IPS-15b (cell line): ENCODE measurements around the gene MB21D2.

Experiments used
- H3K27me3 ChIP-seq: one replicate; pipeline ENCODE4 v1.6.1; 2013; ENCODE audit warnings: low read length; ENCODE audit not compliant: control insufficient read depth, insufficient read depth
- H3K36me3 ChIP-seq: one replicate; pipeline ENCODE4 v1.6.1; 2013; ENCODE audit warnings: low read length; ENCODE audit not compliant: control insufficient read depth, insufficient read depth
- H3K4me1 ChIP-seq: one replicate; pipeline ENCODE4 v1.6.1; 2013; ENCODE audit warnings: mild to moderate bottlenecking, low read length; ENCODE audit not compliant: control insufficient read depth, insufficient read depth
- H3K4me3 ChIP-seq: one replicate; pipeline ENCODE4 v1.5.1; 2013; ENCODE audit warnings: low read depth, low read length
- H3K9ac ChIP-seq: one replicate; pipeline ENCODE4 v1.6.1; 2013; ENCODE audit warnings: low read depth, mild to moderate bottlenecking, low read length
- H3K9me3 ChIP-seq: one replicate; pipeline ENCODE4 v1.6.1; 2013; ENCODE audit warnings: mild to moderate bottlenecking, low read length; ENCODE audit not compliant: control insufficient read depth, insufficient read depth

Gene MB21D2

GRCh38 chr3:192848371-192849233, 69.1 kb downstream of the MB21D2 start:
- no peaks in the 10 kb centered on the region for H3K36me3 ChIP-seq
- no peaks in the 10 kb centered on the region for H3K27me3 ChIP-seq
- H3K4me3 ChIP-seq: no peak overlapping the region
- peaks cover 4% of the 10 kb centered on the region for H3K4me1 ChIP-seq
- peak overlapping the region; percentile 30 for H3K9ac ChIP-seq
- H3K9me3 ChIP-seq: no peaks in the 10 kb centered on the region

- peaks cover under 1% of the 10 kb centered on the region for H3K4me1 ChIP-seq
Observed at GRCh38 chr3:192847941-192848340, 69.7 kb downstream of the MB21D2 start.

GRCh38 chr3:192845526-192845855, 72.2 kb downstream of the MB21D2 start:
- no peaks in the 10 kb centered on the region for H3K27me3 ChIP-seq
- no peak overlapping the region for H3K4me3 ChIP-seq
- H3K9ac ChIP-seq: no peak overlapping the region
- H3K36me3 ChIP-seq: no peaks in the 10 kb centered on the region
- H3K4me1 ChIP-seq: peaks cover 4% of the 10 kb centered on the region
- H3K9me3 ChIP-seq: no peaks in the 10 kb centered on the region

More at GRCh38 chr3:192847941-192848340, 69.7 kb downstream of the MB21D2 start:
- H3K27me3 ChIP-seq: no peaks in the 10 kb centered on the region
- no peak overlapping the region for H3K4me3 ChIP-seq
- no peak overlapping the region for H3K9ac ChIP-seq
- H3K9me3 ChIP-seq: no peaks in the 10 kb centered on the region
- H3K36me3 ChIP-seq: no peaks in the 10 kb centered on the region

GRCh38 chr3:192844836-192845525, 72.7 kb downstream of the MB21D2 start:
- Histone ChIP-seq H3K27me3 (no peaks in the 10 kb centered on the region), H3K9ac (no peak overlapping the region), H3K36me3 (no peaks in the 10 kb centered on the region), H3K9me3 (no peaks in the 10 kb centered on the region), H3K4me3 (no peak overlapping the region), H3K4me1 (peaks cover 4% of the 10 kb centered on the region)

GRCh38 chr3:192844486-192844765, 73.2 kb downstream of the MB21D2 start:
- no peaks in the 10 kb centered on the region for H3K36me3 ChIP-seq
- no peaks in the 10 kb centered on the region for H3K9me3 ChIP-seq
- H3K9ac ChIP-seq: no peak overlapping the region
- H3K4me1 ChIP-seq: peaks cover 4% of the 10 kb centered on the region
- no peaks in the 10 kb centered on the region for H3K27me3 ChIP-seq
- no peak overlapping the region for H3K4me3 ChIP-seq

GRCh38 chr3:192843723-192844485, 73.8 kb downstream of the MB21D2 start:
- Histone ChIP-seq H3K4me1 (peaks cover 4% of the 10 kb centered on the region), H3K9ac (peak overlapping the region; percentile 12), H3K9me3 (no peaks in the 10 kb centered on the region), H3K4me3 (no peak overlapping the region), H3K27me3 (no peaks in the 10 kb centered on the region), H3K36me3 (no peaks in the 10 kb centered on the region)

GRCh38 chr3:192843119-192843518, 74.5 kb downstream of the MB21D2 start:
- H3K27me3 ChIP-seq: no peaks in the 10 kb centered on the region
- no peak overlapping the region for H3K9ac ChIP-seq
- H3K4me1 ChIP-seq: peaks cover 4% of the 10 kb centered on the region
- H3K9me3 ChIP-seq: no peaks in the 10 kb centered on the region
- no peaks in the 10 kb centered on the region for H3K36me3 ChIP-seq
- H3K4me3 ChIP-seq: no peak overlapping the region

GRCh38 chr3:192842711-192843110, 74.9 kb downstream of the MB21D2 start:
- H3K4me1 ChIP-seq: peaks cover 4% of the 10 kb centered on the region
- H3K27me3 ChIP-seq: no peaks in the 10 kb centered on the region
- no peak overlapping the region for H3K9ac ChIP-seq
- no peaks in the 10 kb centered on the region for H3K36me3 ChIP-seq
- H3K4me3 ChIP-seq: no peak overlapping the region
- H3K9me3 ChIP-seq: no peaks in the 10 kb centered on the region

GRCh38 chr3:192842138-192842537, 75.5 kb downstream of the MB21D2 start:
- no peaks in the 10 kb centered on the region for H3K27me3 ChIP-seq
- H3K9me3 ChIP-seq: no peaks in the 10 kb centered on the region
- H3K9ac ChIP-seq: no peak overlapping the region
- peaks cover 4% of the 10 kb centered on the region for H3K4me1 ChIP-seq
- no peaks in the 10 kb centered on the region for H3K36me3 ChIP-seq
- H3K4me3 ChIP-seq: no peak overlapping the region

- Histone ChIP-seq H3K4me3 (no peak overlapping the region), H3K27me3 (no peaks in the 10 kb centered on the region), H3K9ac (no peak overlapping the region), H3K9me3 (no peaks in the 10 kb centered on the region), H3K4me1 (peaks cover 4% of the 10 kb centered on the region), H3K36me3 (no peaks in the 10 kb centered on the region)
Observed at GRCh38 chr3:192841428-192841827, 76.2 kb downstream of the MB21D2 start.

GRCh38 chr3:192840143-192840836, 77.4 kb downstream of the MB21D2 start:
- Histone ChIP-seq H3K27me3 (no peaks in the 10 kb centered on the region), H3K9ac (no peak overlapping the region), H3K4me1 (peaks cover 4% of the 10 kb centered on the region), H3K36me3 (no peaks in the 10 kb centered on the region), H3K9me3 (no peaks in the 10 kb centered on the region), H3K4me3 (no peak overlapping the region)
